Uterus (tissue), 4 donors: Measurements from ENCODE around the gene NEURL1. TPM values are rescaled to one million over a fixed set of nuclear protein-coding genes. Genes with fewer than 3 reads are reported as not detected.

Experiments
- DNase-seq, 2 donors: peaks; one replicate each; pipeline ENCODE4 v3.0.0-alpha.2; 2019 to 2020
- H3K27ac ChIP-seq, 2 donors: fragments of 200-600 bp; sonication (generic); 1 replicate in 1 of 2; 2 replicates in 1 of 2; pipeline ENCODE4 v1.5.1; 2016 to 2018
- H3K27me3 ChIP-seq, 2 donors: fragments of 200-600 bp; sonication (generic); one replicate each; pipeline ENCODE4 v1.5.1; 2018 to 2019; ENCODE audit warnings: control low read depth in 1 of 2
- H3K36me3 ChIP-seq, 2 donors: fragments of 200-600 bp; sonication (generic); one replicate each; pipeline ENCODE4 v1.5.1; 2019; ENCODE audit warnings: control low read depth in 1 of 2
- H3K4me1 ChIP-seq, 2 donors: fragments of 200-600 bp; sonication (generic); one replicate each; pipeline ENCODE4 v1.5.1; 2018 to 2019; ENCODE audit warnings: control low read depth in 1 of 2
- H3K4me3 ChIP-seq, 2 donors: fragments of 200-600 bp; sonication (generic); 1 replicate in 1 of 2; 2 replicates in 1 of 2; pipeline ENCODE4 v1.5.1; 2018 to 2019; ENCODE audit warnings: mild to moderate bottlenecking in 1 of 2
- H3K9me3 ChIP-seq, 2 donors: fragments of 200-600 bp; sonication (generic); one replicate each; pipeline ENCODE4 v1.5.1; 2019; ENCODE audit warnings: control low read depth in 1 of 2
- POLR2A ChIP-seq, 2 donors: fragments of 450-650 bp; IDR thresholded peaks; one replicate each; pipeline ENCODE4 v1.6.1; 2016; ENCODE audit warnings: antibody characterized with exemption in 2 of 2, mild to moderate bottlenecking in 1 of 2, moderate library complexity in 1 of 2
- intact Hi-C: fragments of 100-400 bp; cut with DNase I; formaldehyde crosslinking; loops from one replicate; pipeline ENCODE4 v1.15.1; 2023; ENCODE audit warnings: low total_unique reads
- total RNA-seq, 4 donors: library from RNA; depleted of rRNA in 3 of 4; stranded (reverse); fragments of >200 nt in 3 of 4; gene quantifications; one replicate each; pipeline versions ENCODE4 v1.1.0 to v1.2.4, GENCODE V29; 2014 to 2023
- TF ChIP-seq, protein P1 (sequence below), 4 experiments: fragments of 200-600 bp in 2 of 4; fragments of 450-650 bp in 2 of 4; sonication (generic) in 2 of 4; IDR thresholded peaks; one replicate each; pipeline ENCODE4 v1.5.1; 2016 to 2019; ENCODE audit warnings: antibody characterized with exemption in 4 of 4, mild to moderate bottlenecking in 2 of 4, moderate library complexity in 1 of 4
- donor health status: DM: yes; HTN: yes; CAD: no.

The NEURL1 gene
- total RNA-seq, 4 donors from 2014 or later = 3.8 to 46.1 (median 14.1) TPM

DNA sequence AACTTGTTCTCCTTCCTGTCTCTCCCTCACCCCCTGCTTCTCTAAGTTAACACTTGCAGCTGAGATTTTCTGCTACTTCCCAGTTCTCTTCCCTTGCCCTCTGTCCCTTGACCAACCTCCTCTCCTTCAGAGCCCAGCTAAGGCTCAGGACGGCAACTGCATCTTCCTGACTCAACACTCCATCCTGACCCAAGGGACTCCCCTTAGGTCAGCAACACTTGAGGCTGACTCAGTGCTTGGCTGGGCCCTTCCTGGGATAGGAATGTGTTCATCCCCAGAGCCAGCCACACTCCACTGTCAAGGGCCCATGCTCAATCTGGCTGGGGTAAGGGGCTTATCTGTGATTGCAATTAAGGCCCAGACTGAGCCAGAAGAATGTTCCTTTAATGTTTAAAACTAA is 44.8 kb upstream of the NEURL1 start:
- TF ChIP-seq, protein P1, sequence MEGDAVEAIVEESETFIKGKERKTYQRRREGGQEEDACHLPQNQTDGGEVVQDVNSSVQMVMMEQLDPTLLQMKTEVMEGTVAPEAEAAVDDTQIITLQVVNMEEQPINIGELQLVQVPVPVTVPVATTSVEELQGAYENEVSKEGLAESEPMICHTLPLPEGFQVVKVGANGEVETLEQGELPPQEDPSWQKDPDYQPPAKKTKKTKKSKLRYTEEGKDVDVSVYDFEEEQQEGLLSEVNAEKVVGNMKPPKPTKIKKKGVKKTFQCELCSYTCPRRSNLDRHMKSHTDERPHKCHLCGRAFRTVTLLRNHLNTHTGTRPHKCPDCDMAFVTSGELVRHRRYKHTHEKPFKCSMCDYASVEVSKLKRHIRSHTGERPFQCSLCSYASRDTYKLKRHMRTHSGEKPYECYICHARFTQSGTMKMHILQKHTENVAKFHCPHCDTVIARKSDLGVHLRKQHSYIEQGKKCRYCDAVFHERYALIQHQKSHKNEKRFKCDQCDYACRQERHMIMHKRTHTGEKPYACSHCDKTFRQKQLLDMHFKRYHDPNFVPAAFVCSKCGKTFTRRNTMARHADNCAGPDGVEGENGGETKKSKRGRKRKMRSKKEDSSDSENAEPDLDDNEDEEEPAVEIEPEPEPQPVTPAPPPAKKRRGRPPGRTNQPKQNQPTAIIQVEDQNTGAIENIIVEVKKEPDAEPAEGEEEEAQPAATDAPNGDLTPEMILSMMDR (IDR thresholded peaks at IDR 0.05) = no peak
- no peak for TF ChIP-seq POLR2A (IDR thresholded peaks at IDR 0.05)

DNA sequence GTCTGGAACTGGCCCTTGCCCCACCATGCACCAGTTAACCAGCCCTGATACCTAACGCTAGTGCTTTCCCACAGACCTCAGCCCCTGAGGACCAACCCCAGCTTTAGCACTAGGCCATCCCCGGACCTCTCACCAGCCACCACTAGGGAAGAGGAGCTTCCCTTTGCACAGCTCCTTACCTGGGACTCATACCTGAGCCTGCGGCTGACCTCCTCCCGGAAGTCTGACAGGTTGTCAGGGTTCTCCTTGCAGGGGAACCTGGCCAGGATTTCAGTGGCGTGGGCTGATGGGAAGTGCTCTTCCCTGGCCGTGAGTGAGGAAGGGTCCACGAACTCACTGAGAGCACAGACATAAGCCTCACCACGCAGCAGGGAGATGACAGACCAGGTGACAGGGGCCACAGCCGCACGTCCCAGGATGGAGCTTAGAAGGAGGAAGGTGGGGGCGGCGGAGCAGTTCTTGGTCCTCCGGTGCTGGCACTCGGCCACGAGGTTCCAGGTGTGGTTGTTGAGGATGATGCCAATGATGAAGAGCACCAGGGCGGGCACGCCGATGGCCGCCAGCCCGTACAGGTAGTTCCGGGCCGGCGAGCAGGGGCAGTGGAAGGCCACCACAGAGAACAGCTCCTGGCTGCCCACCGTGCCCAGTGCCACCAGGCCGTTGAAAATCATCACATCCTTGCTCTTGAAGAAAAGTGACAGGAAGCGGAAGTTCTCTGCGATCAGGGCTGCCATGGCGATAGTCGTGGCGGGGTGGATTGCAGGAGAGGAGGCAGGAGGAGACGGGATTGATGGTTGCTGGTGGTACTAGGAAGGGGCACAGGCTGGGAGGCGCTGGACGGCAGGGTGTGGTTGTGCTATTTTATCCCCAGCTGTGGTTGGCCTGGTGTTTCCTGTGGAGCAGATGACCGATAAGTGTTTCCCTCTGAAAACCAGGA is 44.0 kb upstream of the NEURL1 start:
- no peaks in the 10 kb centered on the region for H3K9me3 ChIP-seq
- peak overlapping the region; percentile 91 to 94 for H3K27ac ChIP-seq
- no peaks in the 10 kb centered on the region for H3K36me3 ChIP-seq
- peak overlapping the region; percentile 54 to 82 for H3K4me3 ChIP-seq
- no peaks in the 10 kb centered on the region for H3K27me3 ChIP-seq
- TF ChIP-seq POLR2A (IDR thresholded peaks at IDR 0.05) = no peak
- TF ChIP-seq, protein P1 (IDR thresholded peaks at IDR 0.05) = no peak
- H3K4me1 ChIP-seq = peaks cover 12 to 42% of the 10 kb centered on the region in 2 donors
- DNase-seq = no peak
- intact Hi-C loops = no loop called here

More for the DNA sequence above, 44.8 kb upstream of the NEURL1 start:
- Histone ChIP-seq H3K4me1 (peaks cover 12 to 42% of the 10 kb centered on the region in 2 donors), H3K4me3 (peak overlapping the region in 1 of 2 donors; percentile 8), H3K27ac (peak overlapping the region; percentile 91 to 94), H3K27me3 (no peaks in the 10 kb centered on the region), H3K9me3 (no peaks in the 10 kb centered on the region), H3K36me3 (no peaks in the 10 kb centered on the region)
- intact Hi-C loops = no loop called here
- DNase-seq = peak; percentile 76 to 80

DNA sequence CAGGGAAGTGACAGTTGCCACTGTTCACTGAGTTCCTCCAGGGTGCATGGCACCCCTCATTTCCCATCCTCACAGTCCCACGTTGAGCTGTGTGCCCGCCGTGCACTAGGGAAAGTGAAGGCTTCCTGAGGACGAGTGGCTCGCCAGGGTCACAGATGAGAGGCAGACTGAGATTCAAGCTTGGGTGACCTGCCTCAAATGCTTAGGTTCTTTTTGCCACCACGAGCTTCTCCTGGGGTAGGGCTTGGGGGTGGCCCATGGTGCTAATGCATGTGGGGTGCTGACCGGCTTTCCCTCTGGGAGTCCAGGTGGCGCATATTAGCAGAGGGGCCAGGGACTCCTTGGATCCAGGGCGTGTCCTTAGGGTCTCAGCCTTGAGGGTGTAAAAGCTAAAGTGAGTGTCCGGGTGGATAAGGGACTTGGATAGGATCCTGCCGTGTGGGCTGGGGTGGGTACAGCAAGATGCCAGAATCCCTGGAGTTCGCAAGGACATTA is 43.3 kb upstream of the NEURL1 start:
- TF ChIP-seq POLR2A (IDR thresholded peaks at IDR 0.05) = no peak
- TF ChIP-seq, protein P1 (IDR thresholded peaks at IDR 0.05) = no peak
- intact Hi-C loops = no loop called here
- H3K36me3 ChIP-seq = no peaks in the 10 kb centered on the region
- no peaks in the 10 kb centered on the region for H3K27me3 ChIP-seq
- no peaks in the 10 kb centered on the region for H3K9me3 ChIP-seq
- peak overlapping the region; percentile 54 to 82 for H3K4me3 ChIP-seq
- no peak for DNase-seq
- H3K4me1 ChIP-seq = peaks cover 12 to 42% of the 10 kb centered on the region in 2 donors
- peak overlapping the region; percentile 91 to 94 for H3K27ac ChIP-seq

DNA sequence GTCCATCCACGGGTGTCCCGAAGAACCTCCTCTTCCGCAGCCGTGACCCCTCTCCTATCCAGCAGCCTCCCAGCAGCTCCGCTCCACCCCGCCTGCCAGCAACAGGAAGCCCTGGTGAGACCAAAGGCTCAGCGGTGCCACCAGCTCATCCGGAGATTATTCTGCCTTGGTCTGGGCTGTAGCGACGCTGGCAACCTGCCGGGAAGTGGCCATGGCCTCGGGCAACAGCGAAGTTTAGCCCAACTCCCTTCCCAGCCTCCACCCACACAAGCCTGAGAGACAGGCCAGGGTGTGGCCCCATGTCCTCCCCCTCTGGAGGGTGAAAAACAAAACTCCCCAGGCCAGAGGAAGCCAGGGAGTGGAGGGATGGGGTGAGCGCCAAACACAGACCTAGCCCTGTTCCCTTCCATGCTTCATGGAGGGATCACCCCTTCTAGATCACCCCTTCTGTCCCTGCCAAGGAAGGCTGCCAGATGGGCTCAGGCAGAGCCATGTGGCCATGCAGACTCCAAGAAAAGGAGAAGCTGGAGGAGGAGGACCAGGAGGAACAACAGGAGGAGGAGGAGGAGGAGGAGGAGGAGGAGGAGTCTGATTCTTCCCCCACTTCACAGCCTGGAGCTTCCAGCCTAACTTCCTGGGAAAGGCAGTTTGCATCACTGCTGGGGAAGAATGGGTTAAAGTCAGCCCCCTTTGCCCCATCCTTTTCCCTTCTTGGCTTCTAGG is 42.3 kb upstream of the NEURL1 start:
- Histone ChIP-seq H3K4me1 (peaks cover 7 to 42% of the 10 kb centered on the region in 2 donors), H3K4me3 (peak overlapping the region; percentile 54 to 82), H3K36me3 (no peaks in the 10 kb centered on the region), H3K27me3 (no peaks in the 10 kb centered on the region), H3K27ac (peak overlapping the region; percentile 91 to 94), H3K9me3 (no peaks in the 10 kb centered on the region)
- peak; percentile 78 to 79 for DNase-seq
- TF ChIP-seq, protein P1 (IDR thresholded peaks at IDR 0.05) = no peak
- TF ChIP-seq POLR2A (IDR thresholded peaks at IDR 0.05) = peak in 1 of 2 donors; percentile 37
- intact Hi-C loops = no loop called here
